Amniotic stem cell (primary cell): ENCODE results near the gene DENND1A.
"Not testable (repeated sequence)": the region's sequence is repeated elsewhere in the genome, so short reads cannot be mapped to it uniquely, and the experiment has no call there.

Source experiments
- DNase-seq: peaks from one replicate; lab custom pipeline; 2025; lab: John Stamatoyannopoulos, UW

Gene DENND1A

GRCh38 chr9:123728571-123728970 is 201.4 kb downstream of the DENND1A start:
- not testable (repeated sequence) for DNase-seq

GRCh38 chr9:123727332-123727731 is 202.6 kb downstream of the DENND1A start:
- no peak for DNase-seq

- DNase-seq: no peak
Observed at GRCh38 chr9:123725389-123725788, 204.5 kb downstream of the DENND1A start.

GRCh38 chr9:123724211-123724796 is 205.6 kb downstream of the DENND1A start:
- DNase-seq: no peak

- DNase-seq: no peak
Observed at GRCh38 chr9:123723135-123723875, 206.6 kb downstream of the DENND1A start.

GRCh38 chr9:123722378-123722777 is 207.5 kb downstream of the DENND1A start:
- no peak for DNase-seq

- DNase-seq: no peak
Observed at GRCh38 chr9:123718188-123718587, 211.7 kb downstream of the DENND1A start.

GRCh38 chr9:123717581-123718175 is 212.2 kb downstream of the DENND1A start:
- no peak for DNase-seq

GRCh38 chr9:123716339-123716945 is 213.5 kb downstream of the DENND1A start:
- no peak for DNase-seq

- DNase-seq: no peak
Observed at GRCh38 chr9:123715258-123715657, 214.7 kb downstream of the DENND1A start.

- no peak for DNase-seq
Observed at GRCh38 chr9:123713282-123713681, 216.6 kb downstream of the DENND1A start.

GRCh38 chr9:123712399-123712798 is 217.5 kb downstream of the DENND1A start:
- DNase-seq: no peak

GRCh38 chr9:123710299-123710698 is 219.6 kb downstream of the DENND1A start:
- DNase-seq: peak; percentile 32

GRCh38 chr9:123702483-123702882 is 227.4 kb downstream of the DENND1A start:
- no peak for DNase-seq

GRCh38 chr9:123697686-123698085 is 232.2 kb downstream of the DENND1A start:
- no peak for DNase-seq

GRCh38 chr9:123696476-123696875 is 233.4 kb downstream of the DENND1A start:
- DNase-seq: no peak

- no peak for DNase-seq
Observed at GRCh38 chr9:123695386-123695785, 234.5 kb downstream of the DENND1A start.

GRCh38 chr9:123691765-123692303 is 238.1 kb downstream of the DENND1A start:
- no peak for DNase-seq

GRCh38 chr9:123689701-123690428 is 240.1 kb downstream of the DENND1A start:
- DNase-seq: no peak

- DNase-seq: no peak
Observed at GRCh38 chr9:123687246-123687751, 242.6 kb downstream of the DENND1A start.

GRCh38 chr9:123686829-123687192 is 243.1 kb downstream of the DENND1A start:
- no peak for DNase-seq
